Ovary (tissue), 9 donors: ENCODE results near the gene IL10RA. TPM values are rescaled to one million over a fixed set of nuclear protein-coding genes. Genes with fewer than 3 reads are reported as not detected.

ENCODE experiments used
- DNase-seq, 5 donors: peaks; one replicate each; pipeline ENCODE4 v3.0.0-alpha.2; 2019 to 2020
- H3K27ac ChIP-seq, 2 donors: fragments of 200-600 bp; one replicate each; pipeline versions ENCODE4 v1.5.1 to v1.8.0; 2019 to 2022
- H3K27me3 ChIP-seq: fragments of 200-600 bp; one replicate; pipeline ENCODE4 v1.8.0; 2022
- H3K36me3 ChIP-seq: fragments of 200-600 bp; sonication (generic); one replicate; pipeline ENCODE4 v1.5.1; 2019
- H3K4me1 ChIP-seq: one replicate; pipeline ENCODE4 v1.8.1; 2013; ENCODE audit warnings: mild to moderate bottlenecking, moderate library complexity; ENCODE audit not compliant: insufficient read depth
- H3K4me3 ChIP-seq: fragments of 200-600 bp; sonication (generic); one replicate; pipeline ENCODE4 v1.5.1; 2017
- H3K9me3 ChIP-seq, 2 donors: fragments of 200-600 bp in 1 of 2; sonication (generic) in 1 of 2; one replicate each; pipeline versions ENCODE4 v1.5.1 to v1.8.1; 2013 to 2019; ENCODE audit warnings: mild to moderate bottlenecking in 1 of 2, moderate library complexity in 1 of 2
- CTCF ChIP-seq, 3 donors: fragments of 450-650 bp in 2 of 3; fragments of 200-600 bp in 1 of 3; IDR thresholded peaks; one replicate each; pipeline versions ENCODE4 v1.5.1 to v1.8.0; 2016 to 2022; ENCODE audit warnings: antibody characterized with exemption in 3 of 3, mild to moderate bottlenecking in 1 of 3
- EP300 ChIP-seq: sonication (generic); formaldehyde crosslinking; IDR thresholded peaks from one replicate; pipeline ENCODE4 v1.6.1; 2017; ENCODE audit warnings: antibody characterized with exemption
- POLR2A ChIP-seq: fragments of 450-650 bp; IDR thresholded peaks from one replicate; pipeline ENCODE4 v1.6.1; 2017; ENCODE audit warnings: antibody characterized with exemption, mild to moderate bottlenecking, moderate library complexity
- WGBS, 3 donors: extraction: QIAGEN DNeasy Blood & Tissue Kit in 1 of 3; methylation state at CpG; one replicate each; pipeline versions ENCODE4 v1.1.5 to v1.1.7; 2013 to 2017; 5-methylcytosine and 5-hydroxymethylcytosine counted together
- intact Hi-C, 4 donors: fragments of 100-400 bp; cut with DNase I; formaldehyde crosslinking; loops; one replicate each; pipeline versions ENCODE4 v1.11.0 to v1.15.1; 2022 to 2023
- polyA plus RNA-seq, 2 donors: library from polyadenylated mRNA; stranded (reverse); fragments of 200-250 nt in 1 of 2; fragments of 350-450 nt in 1 of 2; fragmentation: Illumina TruSeq in 1 of 2; extraction: RNeasy Lipid Tissue Mini Kit (QIAGEN cat#74804) in 1 of 2; gene quantifications; one replicate each; pipeline ENCODE4 v1.2.3, GENCODE V29; 2013 to 2014
- total RNA-seq, 7 donors: library from RNA; depleted of rRNA in 2 of 7; stranded (reverse); fragments of >200 nt in 2 of 7; fragmentation: NEBNext Ultra II Directional in 3 of 7; extraction: Animal tissue kit (Norgen Biotek cat#: 25700) in 3 of 7; gene quantifications; one replicate each; pipeline versions ENCODE4 v1.1.0 to v1.2.4, GENCODE V29; 2016 to 2023
- donor health status: DM: no; HTN: no; CAD: no; lungs with moderate emphysema.
- donor health status: DM: no; HTN: no; CAD: no.
- donor health status: Bipolar disorder and iron deficiency.
- donor health status: DM: yes; HTN: yes; CAD: no.
- donor health status: DM: no; HTN: no; CAD: no.
- donor health status: DM: yes; HTN: yes; CAD: no.

IL10RA gene
- total and polyA plus RNA-seq, 9 donors = 2.0 to 14.1 (median 6.7) TPM

- Histone ChIP-seq H3K36me3 (no peaks in the 10 kb centered on the region), H3K27me3 (no peaks in the 10 kb centered on the region), H3K27ac (no peak overlapping the region), H3K9me3 (no peaks in the 10 kb centered on the region), H3K4me1 (peaks cover 3% of the 10 kb centered on the region), H3K4me3 (peak overlapping the region; percentile 48)
- TF ChIP-seq EP300 (no peak), CTCF (IDR thresholded peaks at IDR 0.05) (no peak), POLR2A (no peak)
- no peak for DNase-seq
- intact Hi-C loops = no loop called here
- whole genome bisulfite sequencing, 3 donors = 81 to 82% (median 82%) methylated on average over 15 of the region's 15 CpGs
Observed at GRCh38 chr11:117986981-117987574, 884 bp downstream of the IL10RA start.

GRCh38 chr11:117989351-117990102, 3.3 kb downstream of the IL10RA start:
- WGBS, 3 donors = 88 to 92% (median 90%) methylated on average over 13 of the region's 13 CpGs
- H3K27ac ChIP-seq = no peak overlapping the region
- intact Hi-C loops = no loop called here
- H3K9me3 ChIP-seq = no peaks in the 10 kb centered on the region
- TF ChIP-seq EP300 = no peak
- TF ChIP-seq POLR2A = no peak
- no peak for TF ChIP-seq CTCF (IDR thresholded peaks at IDR 0.05)
- H3K4me1 ChIP-seq = peaks cover 3% of the 10 kb centered on the region
- no peaks in the 10 kb centered on the region for H3K27me3 ChIP-seq
- no peak overlapping the region for H3K4me3 ChIP-seq
- DNase-seq = no peak
- no peaks in the 10 kb centered on the region for H3K36me3 ChIP-seq

- DNase-seq = no peak
- Histone ChIP-seq H3K9me3 (no peaks in the 10 kb centered on the region), H3K4me1 (no peaks in the 10 kb centered on the region), H3K27ac (no peak overlapping the region), H3K4me3 (no peak overlapping the region), H3K36me3 (no peaks in the 10 kb centered on the region), H3K27me3 (no peaks in the 10 kb centered on the region)
- 86 to 95% (median 95%) methylated on average over 4 of the region's 4 CpGs for WGBS, 3 donors
- intact Hi-C loops = no loop called here
- no peak for TF ChIP-seq CTCF (IDR thresholded peaks at IDR 0.05)
- no peak for TF ChIP-seq EP300
Observed at GRCh38 chr11:117992136-117992535, 5.9 kb downstream of the IL10RA start.

- Histone ChIP-seq H3K4me3 (no peak overlapping the region), H3K4me1 (no peaks in the 10 kb centered on the region), H3K9me3 (no peaks in the 10 kb centered on the region), H3K36me3 (no peaks in the 10 kb centered on the region), H3K27me3 (no peaks in the 10 kb centered on the region), H3K27ac (no peak overlapping the region)
- no peak for DNase-seq
- intact Hi-C loops = no loop called here
- TF ChIP-seq POLR2A (no peak), EP300 (no peak), CTCF (IDR thresholded peaks at IDR 0.05) (no peak)
- 86 to 95% (median 88%) methylated on average over 2 of the region's 2 CpGs for WGBS, 3 donors
Observed at GRCh38 chr11:117992620-117993019, 6.4 kb downstream of the IL10RA start.
